ENCODE data around the gene TRIM39. TPM values are rescaled to one million over a fixed set of nuclear protein-coding genes. Genes with fewer than 3 reads are reported as not detected.

TRIM39 gene
- total and polyA plus RNA-seq, 2 of the 13 experiments (the other 11 are each of a cell fraction or from before 2014, with no cell fraction given): 7.7 to 14.6 TPM

GRCh38 chr6:30325873-30326525 is 728 bp upstream of the TRIM39 start (continued):
- TF ChIP-seq ONECUT2 (CRISPR knock-in tag; IDR thresholded peaks at IDR 0.05): no peak
- TF ChIP-seq CBX1 (IDR thresholded peaks at IDR 0.05; ENCODE audit: low read depth): no peak
- TF ChIP-seq, protein P1, sequence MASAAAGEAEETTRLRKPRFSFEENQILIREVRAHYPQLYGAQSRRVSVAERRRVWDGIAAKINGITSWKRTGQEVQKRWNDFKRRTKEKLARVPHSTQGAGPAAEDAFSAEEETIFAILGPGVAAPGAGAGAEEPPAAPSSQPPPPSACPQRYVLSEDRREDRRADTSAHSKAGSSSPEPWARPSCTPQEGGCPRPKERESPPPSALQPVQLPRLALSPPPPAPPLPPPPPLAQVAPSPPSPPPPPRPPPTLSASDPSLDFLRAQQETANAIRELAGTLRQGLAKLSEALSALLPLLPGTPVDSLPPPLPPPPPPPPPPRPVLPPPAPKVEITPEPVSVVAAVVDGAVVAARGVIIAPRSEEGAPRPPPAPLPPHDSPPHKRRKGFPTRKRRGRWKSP (CRISPR knock-in tag; IDR thresholded peaks at IDR 0.05): peak; percentile 25
- TF ChIP-seq BCL6 (CRISPR knock-in tag; IDR thresholded peaks at IDR 0.05): no peak
- TF ChIP-seq, protein P2, sequence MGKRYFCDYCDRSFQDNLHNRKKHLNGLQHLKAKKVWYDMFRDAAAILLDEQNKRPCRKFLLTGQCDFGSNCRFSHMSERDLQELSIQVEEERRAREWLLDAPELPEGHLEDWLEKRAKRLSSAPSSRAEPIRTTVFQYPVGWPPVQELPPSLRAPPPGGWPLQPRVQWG (CRISPR knock-in tag; IDR thresholded peaks at IDR 0.05; ENCODE audit: borderline replicate concordance, low read depth): no peak
- no peak for TF ChIP-seq ZNF616 (CRISPR knock-in tag; IDR thresholded peaks at IDR 0.05; ENCODE audit: low read depth)
- TF ChIP-seq ZNF232 (CRISPR knock-in tag; IDR thresholded peaks at IDR 0.05; ENCODE audit: borderline replicate concordance): peak; percentile 63; the same call in 1 of the 2 replicates
- TF ChIP-seq, protein P3, sequence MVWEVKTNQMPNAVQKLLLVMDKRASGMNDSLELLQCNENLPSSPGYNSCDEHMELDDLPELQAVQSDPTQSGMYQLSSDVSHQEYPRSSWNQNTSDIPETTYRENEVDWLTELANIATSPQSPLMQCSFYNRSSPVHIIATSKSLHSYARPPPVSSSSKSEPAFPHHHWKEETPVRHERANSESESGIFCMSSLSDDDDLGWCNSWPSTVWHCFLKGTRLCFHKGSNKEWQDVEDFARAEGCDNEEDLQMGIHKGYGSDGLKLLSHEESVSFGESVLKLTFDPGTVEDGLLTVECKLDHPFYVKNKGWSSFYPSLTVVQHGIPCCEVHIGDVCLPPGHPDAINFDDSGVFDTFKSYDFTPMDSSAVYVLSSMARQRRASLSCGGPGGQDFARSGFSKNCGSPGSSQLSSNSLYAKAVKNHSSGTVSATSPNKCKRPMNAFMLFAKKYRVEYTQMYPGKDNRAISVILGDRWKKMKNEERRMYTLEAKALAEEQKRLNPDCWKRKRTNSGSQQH (CRISPR knock-in tag; IDR thresholded peaks at IDR 0.05; ENCODE audit: low read depth): no peak
- TF ChIP-seq ERF (CRISPR knock-in tag; IDR thresholded peaks at IDR 0.05): no peak
- no peak for TF ChIP-seq ZNF614 (CRISPR knock-in tag; IDR thresholded peaks at IDR 0.05; ENCODE audit: borderline replicate concordance)
- TF ChIP-seq SYNCRIP (IDR thresholded peaks at IDR 0.05; ENCODE audit: insufficient read depth, low read depth, low read length): no peak
- no peak for TF ChIP-seq ZNF326 (CRISPR knock-in tag; IDR thresholded peaks at IDR 0.05; ENCODE audit: borderline replicate concordance)
- no peak for TF ChIP-seq SIX4 (CRISPR knock-in tag; IDR thresholded peaks at IDR 0.05)
- no peak; the same call in 1 of the 2 replicates for TF ChIP-seq ZNF280B (CRISPR knock-in tag; IDR thresholded peaks at IDR 0.05; ENCODE audit: borderline replicate concordance)
- TF ChIP-seq ZNF550 (CRISPR knock-in tag; IDR thresholded peaks at IDR 0.05; ENCODE audit: borderline replicate concordance): peak; percentile 41; the same call in 1 of the 2 replicates
- no peak for TF ChIP-seq RBM22 (optimal IDR thresholded peaks at IDR 0.05; ENCODE audit: low read length)
- no peak for TF ChIP-seq SOX6 (IDR thresholded peaks at IDR 0.05)
- no peak; the same call in 1 of the 2 replicates for TF ChIP-seq SOX6 (CRISPR knock-in tag; IDR thresholded peaks at IDR 0.05)
- TF ChIP-seq, protein P4, sequence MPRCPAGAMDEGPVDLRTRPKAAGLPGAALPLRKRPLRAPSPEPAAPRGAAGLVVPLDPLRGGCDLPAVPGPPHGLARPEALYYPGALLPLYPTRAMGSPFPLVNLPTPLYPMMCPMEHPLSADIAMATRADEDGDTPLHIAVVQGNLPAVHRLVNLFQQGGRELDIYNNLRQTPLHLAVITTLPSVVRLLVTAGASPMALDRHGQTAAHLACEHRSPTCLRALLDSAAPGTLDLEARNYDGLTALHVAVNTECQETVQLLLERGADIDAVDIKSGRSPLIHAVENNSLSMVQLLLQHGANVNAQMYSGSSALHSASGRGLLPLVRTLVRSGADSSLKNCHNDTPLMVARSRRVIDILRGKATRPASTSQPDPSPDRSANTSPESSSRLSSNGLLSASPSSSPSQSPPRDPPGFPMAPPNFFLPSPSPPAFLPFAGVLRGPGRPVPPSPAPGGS (CRISPR knock-in tag; IDR thresholded peaks at IDR 0.05): no peak
- 0 out of 2 replicates have a peak, but pooled peaks have one; percentile 15 for TF ChIP-seq ZNF761 (CRISPR knock-in tag; conservative IDR thresholded peaks at IDR 0.05)
- TF ChIP-seq BORCS8-MEF2B (CRISPR knock-in tag; IDR thresholded peaks at IDR 0.05): peak; percentile 67
- TF ChIP-seq, protein P5, sequence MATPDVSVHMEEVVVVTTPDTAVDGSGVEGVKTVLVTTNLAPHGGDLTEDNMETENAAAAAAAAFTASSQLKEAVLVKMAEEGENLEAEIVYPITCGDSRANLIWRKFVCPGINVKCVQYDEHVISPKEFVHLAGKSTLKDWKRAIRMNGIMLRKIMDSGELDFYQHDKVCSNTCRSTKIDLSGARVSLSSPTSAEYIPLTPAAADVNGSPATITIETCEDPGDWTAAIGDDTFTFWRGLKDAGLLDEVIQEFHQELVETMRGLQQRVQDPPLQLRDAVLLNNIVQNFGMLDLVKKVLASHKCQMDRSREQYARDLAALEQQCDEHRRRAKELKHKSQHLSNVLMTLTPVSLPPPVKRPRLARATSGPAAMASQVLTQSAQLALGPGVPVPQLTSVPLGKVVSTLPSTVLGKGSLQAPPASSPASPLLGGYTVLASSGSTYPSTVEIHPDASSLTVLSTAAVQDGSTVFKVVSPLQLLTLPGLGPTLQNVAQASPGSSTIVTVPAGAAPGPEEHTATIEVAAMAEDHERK (CRISPR knock-in tag; IDR thresholded peaks at IDR 0.05; ENCODE audit: low read depth): no peak
- peak; percentile 27 for TF ChIP-seq ZNF891 (CRISPR knock-in tag; IDR thresholded peaks at IDR 0.05)
